ENCODE measurements around the gene INPP5F. TPM values are rescaled to one million over a fixed set of nuclear protein-coding genes. Genes with fewer than 3 reads are reported as not detected.

Gene INPP5F
- total and polyA plus RNA-seq, 2 of the 13 experiments (the other 11 are each of a cell fraction or from before 2014, with no cell fraction given), result 12.5 to 15.7 TPM

DNA sequence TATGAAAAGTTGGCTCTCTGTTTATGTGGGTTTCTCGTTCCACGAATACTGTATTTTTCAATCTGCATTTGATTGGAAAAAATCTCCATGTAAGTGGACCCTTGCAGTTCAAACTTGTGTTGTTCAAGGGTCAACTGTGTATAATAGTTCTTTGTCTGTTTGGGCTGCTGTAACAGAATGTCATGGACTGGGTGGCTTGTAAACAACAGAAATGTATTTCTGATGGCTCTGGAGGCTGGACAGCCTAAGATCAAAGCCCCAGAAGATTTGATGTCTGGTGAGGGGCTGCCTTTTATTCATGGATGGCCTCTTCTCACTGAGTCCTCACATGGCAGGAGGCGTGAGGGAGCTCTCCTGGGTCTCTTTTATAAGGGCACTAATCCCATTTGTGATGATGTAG is 36.2 kb downstream of the INPP5F start (continued):
- no peak for TF ChIP-seq ZBTB42 (CRISPR knock-in tag; IDR thresholded peaks at IDR 0.05)
- no peak for TF ChIP-seq ETV6 (CRISPR knock-in tag; conservative IDR thresholded peaks at IDR 0.05)
- TF ChIP-seq ZNF251 (CRISPR knock-in tag; IDR thresholded peaks at IDR 0.05), result no peak
- TF ChIP-seq HCFC1 (IDR thresholded peaks at IDR 0.05; ENCODE audit: low read depth, low read length), result no peak
- TF ChIP-seq ZNF296 (CRISPR knock-in tag; conservative IDR thresholded peaks at IDR 0.05), result no peak
- TF ChIP-seq ZFP41 (CRISPR knock-in tag; IDR thresholded peaks at IDR 0.05; ENCODE audit: borderline replicate concordance), result no peak
- TF ChIP-seq ZNF607 (CRISPR knock-in tag; IDR thresholded peaks at IDR 0.05; ENCODE audit: borderline replicate concordance), result no peak

DNA sequence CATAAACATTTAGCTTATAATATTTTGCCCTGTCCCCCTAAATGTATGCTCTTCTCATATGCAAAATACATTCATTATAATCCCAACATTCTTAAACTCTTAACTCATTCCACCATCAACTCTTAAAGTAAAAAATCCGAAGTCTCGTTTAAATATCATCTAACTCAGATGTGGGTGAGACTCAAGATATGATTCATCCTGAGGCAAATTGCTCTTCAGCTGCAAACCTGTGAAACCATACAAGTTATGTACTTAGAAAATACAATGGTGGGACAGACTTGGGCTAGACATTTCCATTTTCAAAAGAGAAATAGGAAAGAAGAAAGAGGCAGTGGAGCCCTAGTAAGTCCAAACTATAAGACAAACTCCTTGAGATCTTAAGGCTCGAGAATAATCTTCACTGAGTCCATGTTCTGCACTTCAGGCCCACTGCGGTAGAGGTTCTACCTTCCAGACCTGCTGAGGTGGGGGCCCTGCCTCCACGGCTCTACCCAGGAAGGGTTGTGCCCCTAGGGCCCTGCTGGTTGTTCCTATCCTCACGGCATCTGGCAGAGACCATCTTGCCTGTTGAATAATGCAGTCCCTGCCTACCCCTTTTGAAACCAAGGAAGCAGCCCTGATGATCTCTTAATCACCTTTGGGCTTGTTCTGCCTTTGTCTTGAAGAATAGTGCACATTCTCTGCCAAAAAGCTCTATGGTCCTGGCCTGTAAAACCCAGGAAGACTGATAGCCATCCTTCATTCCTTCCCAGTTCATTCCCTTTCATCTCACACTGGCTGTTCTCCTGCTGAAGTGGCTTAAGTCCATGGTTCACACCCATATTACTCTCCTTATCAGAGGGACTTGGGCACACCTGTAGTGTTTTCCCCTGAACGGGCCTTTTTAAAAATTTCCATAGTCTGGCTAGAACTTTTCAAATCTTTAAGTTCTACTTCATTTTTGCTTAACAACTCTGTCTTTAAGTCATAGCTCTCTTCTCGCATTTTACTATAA is 37.3 kb downstream of the INPP5F start:
- intact Hi-C loops (cut with micrococcal nuclease; ENCODE audit: unreplicated experiment) (loop anchor here (1.0 kb wide), 1 partner anchor 23 kb away; no protein-coding TSS in a partner anchor), in situ Hi-C loops (cut with HindIII; ENCODE audit: extremely low pct_ligation_motif_present, low pct_unique_long_range_greater_than_20kb) (no loop called here)
- POLR2A ChIA-PET, result no interaction called here

More for the DNA sequence above, 37.3 kb downstream of the INPP5F start:
- DNase-seq (ENCODE audit: low spot score) (no peak), FAIRE-seq (no peak), ATAC-seq (no peak)
- no peaks in the 10 kb centered on the region for H3K27me3 ChIP-seq (ENCODE audit: control insufficient read depth in 1 of 2, insufficient read depth in 2 of 2, low read length in 2 of 2)
- H3K4me2 ChIP-seq (ENCODE audit: low read depth, low read length), result no peak overlapping the region
- H3K79me2 ChIP-seq (ENCODE audit: insufficient read depth, low read length), result no peaks in the 10 kb centered on the region
- BruUV-seq (replicated peaks), result no TSS peak
- H3K36me3 ChIP-seq (replicated peaks in 1 of 2; ENCODE audit: control insufficient read depth in 1 of 2, insufficient read depth in 2 of 2, low read length in 2 of 2), result peaks cover 0 to 1% of the 10 kb centered on the region in 2 experiments; a peak in 1 of 5 replicates
- no peaks in the 10 kb centered on the region for H4K20me1 ChIP-seq (ENCODE audit: insufficient read depth, low read length)
- no peak overlapping the region for H3K4me3 ChIP-seq (replicated peaks in 1 of 3; ENCODE audit: insufficient read depth in 1 of 3, low read depth in 2 of 3, low read length in 3 of 3)
- TF ChIP-seq USF2 (IDR thresholded peaks at IDR 0.05; ENCODE audit: low read depth, low read length), result no peak
- TF ChIP-seq USF2 (CRISPR knock-in tag; IDR thresholded peaks at IDR 0.05; ENCODE audit: borderline replicate concordance), result no peak
- TF ChIP-seq ZNF496 (CRISPR knock-in tag; IDR thresholded peaks at IDR 0.05; ENCODE audit: insufficient replicate concordance), result no peak
- no peak for TF ChIP-seq MAFG (CRISPR knock-in tag; IDR thresholded peaks at IDR 0.05)
- no peak for TF ChIP-seq PHF21A (CRISPR knock-in tag; IDR thresholded peaks at IDR 0.05)
- no peak for TF ChIP-seq ZBTB7B (CRISPR knock-in tag; IDR thresholded peaks at IDR 0.05)
- no peak for TF ChIP-seq SP140L (CRISPR knock-in tag; IDR thresholded peaks at IDR 0.05; ENCODE audit: borderline replicate concordance)
- TF ChIP-seq TCF7L2 (IDR thresholded peaks at IDR 0.05; ENCODE audit: low read depth, low read length), result no peak
- no peak for TF ChIP-seq HNRNPUL1 (IDR thresholded peaks at IDR 0.05; ENCODE audit: low read depth, low read length)
- no peak for TF ChIP-seq ZBTB42 (CRISPR knock-in tag; IDR thresholded peaks at IDR 0.05)
- no peak for TF ChIP-seq ZNF816 (CRISPR knock-in tag; IDR thresholded peaks at IDR 0.05; ENCODE audit: borderline replicate concordance)
- no peak for TF ChIP-seq YY1 (IDR thresholded peaks at IDR 0.05; ENCODE audit: insufficient read depth, insufficient replicate concordance, low read depth, low read length)
- no peak for TF ChIP-seq MIXL1 (CRISPR knock-in tag; IDR thresholded peaks at IDR 0.05)
- no peak for TF ChIP-seq ZNF460 (CRISPR knock-in tag; IDR thresholded peaks at IDR 0.05; ENCODE audit: borderline replicate concordance)
- 83% methylated on average over 8 of the region's 8 CpGs for WGBS (ENCODE audit: low lambda C conversion rate)
- CTCF ChIA-PET (ENCODE audit: low intra/inter-chr PET ratio, low total read pairs), result no interaction called here
- peak overlapping the region; percentile 80 for H3K27ac ChIP-seq (ENCODE audit: extremely low read length, insufficient read depth, low read length)
- H3K9ac ChIP-seq (ENCODE audit: insufficient read depth, low read depth, low read length), result no peak overlapping the region
- H2AFZ ChIP-seq (ENCODE audit: low read length), result no peak overlapping the region
- H3K9me3 ChIP-seq (ENCODE audit: low read length), result no peaks in the 10 kb centered on the region
- H3K4me1 ChIP-seq (ENCODE audit: insufficient read depth, low read length), result peaks cover 44% of the 10 kb centered on the region
